K562 (cell line): Measurements from ENCODE around the gene UBE2D3. TPM values are rescaled to one million over a fixed set of nuclear protein-coding genes. Genes with fewer than 3 reads are reported as not detected.

Source experiments
- CBFA2T2 ChIP-seq: fragments of 450-650 bp; conservative IDR thresholded peaks from 2 replicates; pipeline ENCODE4 v1.6.1; 2017; ENCODE audit warnings: mild to moderate bottlenecking
- CTCF ChIP-seq, 3 experiments: IDR thresholded peaks in 2 of 3; conservative IDR thresholded peaks in 1 of 3; 2 replicates each; pipeline ENCODE4 v1.5.1; 2011 to 2012; ENCODE audit warnings: low read length in 3 of 3, mild to moderate bottlenecking in 3 of 3, control low read depth in 2 of 3, improper control_type of control experiment in 1 of 3, inconsistent platforms in 1 of 3, low read depth in 1 of 3, mixed read lengths in 1 of 3, moderate library complexity in 1 of 3; ENCODE audit not compliant: insufficient read depth in 2 of 3
- EHMT2 ChIP-seq: fragments of 450-650 bp; IDR thresholded peaks from 2 replicates; pipeline ENCODE4 v1.6.1; 2018; ENCODE audit warnings: antibody characterized with exemption
- FOXK2 ChIP-seq, 2 experiments: fragments of 450-650 bp; IDR thresholded peaks in 1 of 2; conservative IDR thresholded peaks in 1 of 2; 2 replicates each; pipeline ENCODE4 v1.6.1; 2016; ENCODE audit warnings: low read depth in 2 of 2, mild to moderate bottlenecking in 1 of 2
- HMG20B ChIP-seq: fragments of 250-450 bp; sonication (Bioruptor Pico); IDR thresholded peaks from 2 replicates; pipeline ENCODE4 v1.5.0; 2021; ENCODE audit warnings: mild to moderate bottlenecking
- MEF2D ChIP-seq: conservative IDR thresholded peaks from 2 replicates; pipeline ENCODE4 v1.6.1; 2016; ENCODE audit warnings: low read depth, missing genetic modification characterization, missing compliant biosample characterization
- MTA1 ChIP-seq: fragments of 450-650 bp; IDR thresholded peaks from 2 replicates; pipeline ENCODE4 v1.6.1; 2017; ENCODE audit warnings: borderline replicate concordance
- NUFIP1 ChIP-seq: fragments of 450-650 bp; IDR thresholded peaks from 2 replicates; pipeline ENCODE4 v1.6.1; 2018; ENCODE audit not compliant: partially characterized antibody
- PBX2 ChIP-seq, 2 experiments: IDR thresholded peaks in 1 of 2; conservative IDR thresholded peaks in 1 of 2; 2 replicates each; pipeline ENCODE4 v1.6.1; 2016; ENCODE audit warnings: low read depth in 2 of 2, mild to moderate bottlenecking in 1 of 2, missing compliant biosample characterization in 1 of 2, missing genetic modification characterization in 1 of 2, moderate library complexity in 1 of 2
- RCOR1 ChIP-seq, 2 experiments: IDR thresholded peaks; 2 replicates each; pipeline ENCODE4 v1.6.1; 2012; ENCODE audit warnings: low read depth in 2 of 2, low read length in 2 of 2, borderline replicate concordance in 1 of 2, improper control_type of control experiment in 1 of 2
- SOX6 ChIP-seq: fragments of 450-650 bp; IDR thresholded peaks from 2 replicates; pipeline ENCODE4 v1.6.1; 2014; ENCODE audit warnings: mild to moderate bottlenecking
- SP1 ChIP-seq: sonication (generic); formaldehyde crosslinking; IDR thresholded peaks from 2 replicates; pipeline ENCODE4 v1.8.1; 2022; ENCODE audit warnings: mild to moderate bottlenecking, missing genetic modification reagents
- TAF7 ChIP-seq: fragments of 450-650 bp; IDR thresholded peaks from 2 replicates; pipeline ENCODE4 v1.6.1; 2016; ENCODE audit warnings: missing genetic modification characterization, missing compliant biosample characterization
- TFAM ChIP-seq: fragments of 250-450 bp; sonication (Bioruptor Pico); conservative IDR thresholded peaks from 2 replicates; pipeline ENCODE4 v1.5.0; 2021; ENCODE audit warnings: mild to moderate bottlenecking, moderate library complexity
- TGIF2 ChIP-seq: sonication (generic); formaldehyde crosslinking; IDR thresholded peaks from 2 replicates; pipeline ENCODE4 v1.8.1; 2022; ENCODE audit warnings: mild to moderate bottlenecking, missing genetic modification reagents, moderate library complexity
- XRCC3 ChIP-seq: fragments of 450-650 bp; IDR thresholded peaks from 2 replicates; pipeline ENCODE4 v1.6.1; 2017; ENCODE audit warnings: mild to moderate bottlenecking, moderate library complexity
- ZNF445 ChIP-seq: fragments of 250-450 bp; sonication (Bioruptor Pico); IDR thresholded peaks from 2 replicates; pipeline ENCODE4 v1.4.0; 2020; ENCODE audit warnings: low read depth, mild to moderate bottlenecking, moderate library complexity
- ZNF764 ChIP-seq: fragments of 250-450 bp; sonication (Bioruptor Pico); IDR thresholded peaks from 2 replicates; pipeline ENCODE4 v1.4.0; 2020; ENCODE audit warnings: low read depth, mild to moderate bottlenecking, moderate library complexity
- polyA plus RNA-seq, 8 experiments: library from polyadenylated mRNA; depleted of rRNA in 4 of 8; stranded (reverse) in 5 of 8; unstranded in 3 of 8; fragments of >200 nt; fragmentation: Nextera tagmentation in 2 of 8; fragmentation: Illumina TruSeq in 1 of 8; extraction: Ambion mirVana in 2 of 8; extraction: Trizol in 1 of 8; gene quantifications; 2 replicates each; pipeline versions ENCODE4 v1.2.1 to v1.2.3, GENCODE V29; 2011 to 2014; ENCODE audit warnings: inconsistent platforms in 1 of 8, missing spikeins in 1 of 8
- total RNA-seq, 7 experiments: library from RNA; depleted of rRNA in 6 of 7; stranded (reverse); fragments of >200 nt in 6 of 7; fragmentation: Illumina TruSeq in 2 of 7; extraction: Trizol in 2 of 7; gene quantifications; 2 replicates each; pipeline versions ENCODE4 v1.2.1 to v1.2.3, GENCODE V29; 2011 to 2021; ENCODE audit warnings: low replicate concordance in 1 of 7
- TF ChIP-seq, protein P1 (sequence below): fragments of 450-650 bp; formaldehyde crosslinking; IDR thresholded peaks from 2 replicates; pipeline ENCODE4 v1.4.0; 2020; ENCODE audit warnings: mild to moderate bottlenecking, mixed read lengths
- TF ChIP-seq, protein P2 (sequence below): fragments of 250-450 bp; sonication (Bioruptor Pico); IDR thresholded peaks from 2 replicates; pipeline ENCODE4 v1.5.0; 2021; ENCODE audit warnings: mild to moderate bottlenecking, borderline replicate concordance

UBE2D3 gene
- total and polyA plus RNA-seq, 9 of the 15 experiments (the other 6 are each of a cell fraction or from before 2014, with no cell fraction given), result 191 to 618 (median 292) TPM

DNA sequence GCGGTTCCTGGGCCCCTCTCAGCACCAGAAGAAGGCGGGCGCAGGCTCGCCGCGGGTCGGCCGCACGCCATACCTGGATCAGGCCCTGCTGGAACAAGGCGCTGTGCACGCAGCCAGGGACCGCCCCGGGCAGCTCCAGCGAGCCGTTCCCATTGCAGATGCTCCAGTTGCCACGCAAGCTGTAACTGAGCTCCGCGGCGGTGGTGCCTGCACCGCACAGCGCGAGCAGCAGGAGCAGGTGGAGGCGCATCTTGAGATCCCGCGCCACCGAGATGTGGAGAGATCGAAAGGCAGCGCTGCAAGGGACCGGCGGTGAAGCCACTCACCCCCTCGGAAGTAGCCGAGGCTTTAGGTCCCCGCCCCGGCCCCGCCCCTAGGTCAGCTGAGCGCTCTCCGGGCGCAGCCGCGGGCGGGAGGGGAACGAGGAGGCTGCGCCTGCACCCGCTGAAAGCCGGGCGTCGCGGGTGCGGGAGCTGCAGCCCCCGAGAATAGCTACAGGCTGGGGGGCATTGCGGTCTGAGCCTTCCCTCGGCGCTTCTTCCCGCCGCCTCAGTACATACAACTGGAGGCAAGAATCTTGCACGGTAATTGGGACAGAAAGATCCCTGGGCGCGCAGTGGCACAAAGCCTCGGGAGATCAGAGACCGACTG is 66.6 kb downstream of the UBE2D3 start, which contains the start of gene MANBA (continued):
- TF ChIP-seq TAF7 (tag) (peak; percentile 46; the same call in 1 of the 2 replicates), XRCC3 (no peak), TGIF2 (no peak), MEF2D (tag) (no peak), PBX2 (CRISPR knock-in tag; IDR thresholded peaks at IDR 0.05; ENCODE audit: low read depth) (no peak), PBX2 (tag; conservative IDR thresholded peaks at IDR 0.05; ENCODE audit: low read depth) (no peak), RCOR1 (IDR thresholded peaks at IDR 0.05; ENCODE audit: borderline replicate concordance in 1 of 2, low read depth in 2 of 2, low read length in 2 of 2) (no peak; a peak in 1 of 4 replicates), MTA1 (no peak), ZNF764 (CRISPR knock-in tag) (no peak), EHMT2 (no peak), NUFIP1 (no peak), ZNF445 (CRISPR knock-in tag) (no peak), SOX6 (peak; percentile 34; the same call in 1 of the 2 replicates), FOXK2 (conservative IDR thresholded peaks at IDR 0.05 in 1 of 2, IDR thresholded peaks at IDR 0.05 in 1 of 2; ENCODE audit: low read depth in 2 of 2) (no peak), TFAM (CRISPR knock-in tag) (no peak), CTCF (IDR thresholded peaks at IDR 0.05 in 2 of 3, conservative IDR thresholded peaks at IDR 0.05 in 1 of 3; ENCODE audit: insufficient read depth in 2 of 3, low read depth in 1 of 3, low read length in 3 of 3) (0 out of 6 replicates have a peak, but pooled peaks of 1 of the 3 experiments have one; percentile 5), CBFA2T2 (no peak), HMG20B (CRISPR knock-in tag) (no peak), SP1 (peak; percentile 75; the same call in 1 of the 2 replicates)
- TF ChIP-seq, protein P1, sequence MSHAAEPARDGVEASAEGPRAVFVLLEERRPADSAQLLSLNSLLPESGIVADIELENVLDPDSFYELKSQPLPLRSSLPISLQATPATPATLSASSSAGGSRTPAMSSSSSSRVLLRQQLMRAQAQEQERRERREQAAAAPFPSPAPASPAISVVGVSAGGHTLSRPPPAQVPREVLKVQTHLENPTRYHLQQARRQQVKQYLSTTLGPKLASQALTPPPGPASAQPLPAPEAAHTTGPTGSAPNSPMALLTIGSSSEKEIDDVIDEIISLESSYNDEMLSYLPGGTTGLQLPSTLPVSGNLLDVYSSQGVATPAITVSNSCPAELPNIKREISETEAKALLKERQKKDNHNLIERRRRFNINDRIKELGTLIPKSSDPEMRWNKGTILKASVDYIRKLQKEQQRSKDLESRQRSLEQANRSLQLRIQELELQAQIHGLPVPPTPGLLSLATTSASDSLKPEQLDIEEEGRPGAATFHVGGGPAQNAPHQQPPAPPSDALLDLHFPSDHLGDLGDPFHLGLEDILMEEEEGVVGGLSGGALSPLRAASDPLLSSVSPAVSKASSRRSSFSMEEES (CRISPR knock-in tag), result no peak
- TF ChIP-seq, protein P2, sequence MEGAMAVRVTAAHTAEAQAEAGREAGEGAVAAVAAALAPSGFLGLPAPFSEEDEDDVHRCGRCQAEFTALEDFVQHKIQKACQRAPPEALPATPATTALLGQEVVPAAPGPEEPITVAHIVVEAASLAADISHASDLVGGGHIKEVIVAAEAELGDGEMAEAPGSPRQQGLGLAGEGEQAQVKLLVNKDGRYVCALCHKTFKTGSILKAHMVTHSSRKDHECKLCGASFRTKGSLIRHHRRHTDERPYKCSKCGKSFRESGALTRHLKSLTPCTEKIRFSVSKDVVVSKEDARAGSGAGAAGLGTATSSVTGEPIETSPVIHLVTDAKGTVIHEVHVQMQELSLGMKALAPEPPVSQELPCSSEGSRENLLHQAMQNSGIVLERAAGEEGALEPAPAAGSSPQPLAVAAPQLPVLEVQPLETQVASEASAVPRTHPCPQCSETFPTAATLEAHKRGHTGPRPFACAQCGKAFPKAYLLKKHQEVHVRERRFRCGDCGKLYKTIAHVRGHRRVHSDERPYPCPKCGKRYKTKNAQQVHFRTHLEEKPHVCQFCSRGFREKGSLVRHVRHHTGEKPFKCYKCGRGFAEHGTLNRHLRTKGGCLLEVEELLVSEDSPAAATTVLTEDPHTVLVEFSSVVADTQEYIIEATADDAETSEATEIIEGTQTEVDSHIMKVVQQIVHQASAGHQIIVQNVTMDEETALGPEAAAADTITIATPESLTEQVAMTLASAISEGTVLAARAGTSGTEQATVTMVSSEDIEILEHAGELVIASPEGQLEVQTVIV, result no peak
